ENCODE results near the gene GFPT2.

GRCh38 chr5:180387798-180388197 lies 34.7 kb upstream of the GFPT2 start:
- TF ChIP-seq CTCF (IDR thresholded peaks at IDR 0.05): no peak
- TF ChIP-seq POLR2A (IDR thresholded peaks at IDR 0.05): no peak
